GM21786 (cell line): ENCODE measurements around the gene ARFIP1.

Experiments used
- ATAC-seq: cut with Tn5 transposase; IDR thresholded peaks from one replicate; pipeline ENCODE4 v1.9.1; 2021; ENCODE audit not compliant: unreplicated experiment

ARFIP1 gene

GRCh38 chr4:152959080-152959479 is 179.3 kb downstream of the ARFIP1 start:
- no peak for ATAC-seq

GRCh38 chr4:152960082-152960481 is 180.3 kb downstream of the ARFIP1 start:
- no peak for ATAC-seq

GRCh38 chr4:152961014-152961772 is 181.4 kb downstream of the ARFIP1 start:
- ATAC-seq = no peak

GRCh38 chr4:152961773-152962115 is 182.0 kb downstream of the ARFIP1 start:
- ATAC-seq = no peak
